ENCODE measurements around the gene TUBGCP5.

- no peak for TF ChIP-seq CREB1 (CRISPR knock-in tag; IDR thresholded peaks at IDR 0.05)
- no peak for TF ChIP-seq CTCF (IDR thresholded peaks at IDR 0.05)
- TF ChIP-seq CREM (CRISPR knock-in tag; IDR thresholded peaks at IDR 0.05), result no peak
- TF ChIP-seq ZNF232 (CRISPR knock-in tag; IDR thresholded peaks at IDR 0.05), result no peak
- no peak for TF ChIP-seq PREB (CRISPR knock-in tag; IDR thresholded peaks at IDR 0.05; ENCODE audit: borderline replicate concordance)
- no peak for TF ChIP-seq SP1 (CRISPR knock-in tag; conservative IDR thresholded peaks at IDR 0.05)
- TF ChIP-seq NFE2L1 (CRISPR knock-in tag; IDR thresholded peaks at IDR 0.05), result no peak
- no peak for TF ChIP-seq ETV6 (CRISPR knock-in tag; IDR thresholded peaks at IDR 0.05)
- TF ChIP-seq AFF4 (CRISPR knock-in tag; IDR thresholded peaks at IDR 0.05; ENCODE audit: borderline replicate concordance), result no peak
- no peak for TF ChIP-seq NR1H2 (CRISPR knock-in tag; IDR thresholded peaks at IDR 0.05)
- TF ChIP-seq, protein P1, sequence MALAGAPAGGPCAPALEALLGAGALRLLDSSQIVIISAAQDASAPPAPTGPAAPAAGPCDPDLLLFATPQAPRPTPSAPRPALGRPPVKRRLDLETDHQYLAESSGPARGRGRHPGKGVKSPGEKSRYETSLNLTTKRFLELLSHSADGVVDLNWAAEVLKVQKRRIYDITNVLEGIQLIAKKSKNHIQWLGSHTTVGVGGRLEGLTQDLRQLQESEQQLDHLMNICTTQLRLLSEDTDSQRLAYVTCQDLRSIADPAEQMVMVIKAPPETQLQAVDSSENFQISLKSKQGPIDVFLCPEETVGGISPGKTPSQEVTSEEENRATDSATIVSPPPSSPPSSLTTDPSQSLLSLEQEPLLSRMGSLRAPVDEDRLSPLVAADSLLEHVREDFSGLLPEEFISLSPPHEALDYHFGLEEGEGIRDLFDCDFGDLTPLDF (CRISPR knock-in tag; IDR thresholded peaks at IDR 0.05), result no peak
- TF ChIP-seq ZNF423 (CRISPR knock-in tag; IDR thresholded peaks at IDR 0.05), result no peak
- no peak for TF ChIP-seq NR3C1 (CRISPR knock-in tag; conservative IDR thresholded peaks at IDR 0.05; ENCODE audit: low read depth)
- TF ChIP-seq RORB (CRISPR knock-in tag; IDR thresholded peaks at IDR 0.05), result no peak
These were observed 77.6 kb downstream of the TUBGCP5 start for GRCh38 chr15:22961762-22962161.

All from WTC11 (cell line).